ENCODE results near the gene MAOA.

- TF ChIP-seq YY1 (IDR thresholded peaks at IDR 0.05; ENCODE audit: insufficient read depth, insufficient replicate concordance, low read depth, low read length) = no peak
- TF ChIP-seq ZNF703 (CRISPR knock-in tag; IDR thresholded peaks at IDR 0.05; ENCODE audit: borderline replicate concordance) = no peak
- TF ChIP-seq FOXJ3 (CRISPR knock-in tag; IDR thresholded peaks at IDR 0.05; ENCODE audit: borderline replicate concordance) = no peak
- no peak for TF ChIP-seq POLR2AphosphoS5 (IDR thresholded peaks at IDR 0.05; ENCODE audit: low read depth, low read length)
- TF ChIP-seq FOSL1 (CRISPR knock-in tag; IDR thresholded peaks at IDR 0.05; ENCODE audit: borderline replicate concordance) = no peak
- TF ChIP-seq SMC3 (IDR thresholded peaks at IDR 0.05; ENCODE audit: low read length) = no peak
- no peak for TF ChIP-seq MED8 (CRISPR knock-in tag; IDR thresholded peaks at IDR 0.05; ENCODE audit: insufficient replicate concordance)
Observed at GRCh38 chrX:43641691-43642090, 14.4 kb upstream of the MAOA start.
